ENCODE measurements around the gene FAM193B.

The FAM193B gene

DNA sequence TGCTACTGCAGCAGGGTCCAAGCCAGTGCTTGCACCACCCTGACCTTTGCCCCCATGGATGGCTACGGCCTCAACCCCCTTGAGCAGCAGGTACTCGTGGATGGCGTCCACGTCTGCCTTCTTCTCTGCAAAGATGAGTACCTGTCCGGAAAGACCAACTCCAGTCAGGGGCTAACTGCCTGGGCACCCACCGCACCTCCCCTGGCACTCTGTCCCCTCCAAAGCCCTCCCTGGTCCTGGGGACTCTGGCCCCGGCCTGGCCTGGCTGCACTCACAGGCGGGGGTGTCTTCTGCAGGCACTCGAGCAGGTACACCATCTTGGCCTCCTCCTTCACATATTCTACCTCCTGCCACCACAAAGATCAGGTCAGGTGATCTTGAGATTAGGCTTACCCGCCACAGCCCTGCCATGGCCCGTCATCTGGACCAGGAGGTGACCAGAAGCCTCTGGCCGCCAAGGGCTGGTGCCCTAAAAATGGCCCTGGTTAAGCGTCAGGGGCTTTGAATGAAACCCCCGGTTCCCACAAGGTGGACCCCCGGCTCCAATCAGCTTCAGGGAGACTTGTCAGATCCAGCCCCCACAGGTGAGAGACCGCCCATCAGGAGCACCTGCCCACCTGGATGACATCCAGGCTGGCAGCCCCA lies 41.5 kb downstream of the FAM193B start:
- no peak for DNase-seq

DNA sequence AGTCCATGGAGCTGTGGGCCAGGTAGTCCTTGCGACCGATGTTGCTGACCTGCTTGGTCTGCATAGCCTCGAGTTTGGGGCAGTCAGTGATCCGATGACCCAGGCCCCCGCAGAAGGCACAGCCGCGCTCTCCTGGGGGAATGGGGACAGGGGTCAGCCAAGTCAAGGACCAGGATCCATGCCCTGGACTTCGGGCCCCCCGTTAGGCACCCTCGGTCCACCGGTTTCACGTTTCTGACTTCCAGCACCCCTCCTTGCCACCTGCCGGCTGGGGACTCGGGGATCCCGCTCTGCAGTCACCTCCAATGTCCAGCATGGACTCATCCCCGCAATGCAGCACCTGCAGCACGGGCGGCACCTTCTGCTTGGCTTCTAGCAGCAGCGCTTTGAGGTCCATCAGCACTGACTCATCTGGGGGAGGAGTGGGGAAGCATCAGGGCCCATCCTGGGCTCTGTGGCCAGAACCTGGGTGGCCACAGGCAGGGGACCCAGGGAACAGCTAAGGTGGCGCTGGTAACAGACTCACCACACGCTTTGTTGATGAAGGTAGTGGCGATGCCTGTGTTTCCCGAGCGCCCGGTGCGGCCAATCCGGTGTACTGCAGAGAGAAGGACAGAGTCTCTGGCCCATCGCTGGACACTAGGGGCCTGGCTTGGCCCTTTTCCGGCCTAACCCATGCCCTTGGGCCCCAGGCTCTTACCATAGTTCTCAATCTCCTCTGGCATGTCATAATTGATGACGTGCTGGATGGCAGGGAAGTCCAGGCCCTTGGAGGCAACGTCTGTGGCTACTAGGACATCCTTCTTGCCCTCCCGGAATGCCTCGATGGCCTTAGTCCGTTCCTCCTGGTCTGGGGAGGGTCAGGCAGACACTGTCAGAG lies 42.3 kb downstream of the FAM193B start:
- DNase-seq, result no peak

DNA sequence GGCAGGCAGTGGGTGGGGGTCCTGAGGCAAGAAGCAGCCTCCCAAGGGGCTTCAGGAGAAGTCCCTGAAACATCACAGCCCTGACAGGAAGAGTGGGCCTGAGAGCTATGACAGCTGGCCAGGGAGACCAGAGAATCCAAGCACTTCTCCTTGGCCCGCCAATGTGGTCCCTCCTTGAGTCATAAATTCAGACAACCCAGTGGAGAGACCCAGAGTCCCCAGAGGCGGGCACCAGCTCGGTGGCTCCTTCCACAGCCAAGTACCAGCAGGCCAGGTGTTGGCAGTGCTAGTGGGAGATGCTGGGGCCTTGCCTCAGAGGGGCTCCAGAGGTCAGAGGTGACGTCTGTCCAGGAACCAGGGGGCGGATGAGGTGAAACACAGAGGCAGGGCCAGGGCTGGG lies 43.2 kb downstream of the FAM193B start:
- DNase-seq, result no peak

DNA sequence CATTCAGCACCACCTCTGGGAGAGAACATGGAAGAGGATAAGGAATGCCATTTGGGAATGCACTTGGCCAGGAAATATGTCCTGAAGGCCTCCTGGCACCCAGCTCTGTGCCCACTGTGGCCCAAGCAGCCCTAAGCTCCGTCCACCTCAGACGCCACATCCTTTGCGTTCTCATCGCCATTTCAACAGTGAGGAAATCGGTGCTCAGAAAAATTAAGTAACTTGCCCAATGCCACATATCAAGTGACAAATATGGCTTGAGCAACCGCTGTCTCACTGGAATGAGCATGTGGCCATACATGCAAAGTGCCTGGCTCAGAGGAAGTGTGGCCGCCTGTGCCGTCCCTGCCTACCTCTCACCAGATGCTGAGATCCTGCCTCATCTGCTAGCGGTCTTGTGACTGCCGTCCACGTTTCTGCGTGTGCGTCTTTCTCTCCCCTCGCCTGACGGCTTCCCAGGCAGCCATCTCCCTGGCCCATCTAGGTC lies 43.8 kb downstream of the FAM193B start:
- DNase-seq, result no peak

DNA sequence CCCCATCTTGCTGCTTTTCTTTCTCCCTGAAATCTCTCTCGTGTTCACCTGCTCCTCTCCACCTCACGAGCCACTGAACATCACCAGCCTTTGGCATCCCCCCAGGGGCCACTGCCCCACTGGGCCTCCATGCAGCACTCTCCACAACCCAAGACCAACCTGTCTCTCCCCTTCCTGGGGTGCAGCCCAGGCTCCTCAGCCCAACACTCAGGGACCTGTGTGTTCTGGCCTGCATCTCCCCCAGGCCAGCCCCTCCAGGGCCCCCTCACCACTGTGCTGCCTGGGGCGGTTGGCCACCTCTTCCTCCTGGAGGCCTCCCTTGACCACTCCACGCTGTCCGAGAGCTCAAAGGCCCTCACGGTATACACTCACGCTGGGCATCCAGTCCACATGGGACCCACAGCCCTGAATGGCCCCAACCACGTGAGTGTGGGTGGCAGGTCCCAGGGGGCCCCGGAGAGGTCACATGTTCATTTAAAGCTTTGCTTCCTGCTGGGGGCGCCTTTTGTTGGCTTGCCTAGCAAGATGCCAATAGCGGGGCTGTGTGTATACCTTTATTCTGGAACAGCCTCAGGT lies 44.3 kb downstream of the FAM193B start:
- DNase-seq, result no peak

DNA sequence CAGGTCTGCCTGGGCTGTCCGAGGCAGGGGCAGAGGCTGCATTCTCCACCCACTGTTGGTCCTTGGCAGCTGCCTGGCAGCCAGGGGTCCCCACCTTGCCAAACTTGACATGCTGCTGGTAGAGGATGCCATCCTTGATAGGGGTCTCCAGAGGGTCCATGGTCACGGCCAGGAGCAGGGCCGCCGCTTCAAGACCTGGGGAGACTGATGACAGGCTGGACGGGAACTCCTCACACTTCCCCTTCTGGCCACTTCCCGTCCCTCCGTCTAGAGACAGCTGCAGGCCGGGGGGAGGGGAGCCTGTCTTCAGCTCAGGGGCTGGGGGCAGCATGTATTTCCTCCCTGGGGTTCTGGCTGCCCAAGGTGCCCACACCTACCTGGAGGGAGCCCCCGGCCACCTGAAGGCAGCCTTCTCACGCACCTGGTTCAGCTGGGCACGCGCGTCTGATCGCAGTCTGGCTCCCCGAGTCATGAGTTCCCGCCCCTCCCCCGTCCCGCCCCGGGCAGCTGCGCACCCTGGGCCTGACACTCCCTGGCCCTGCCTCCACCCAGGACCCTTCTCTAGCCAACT lies 44.9 kb downstream of the FAM193B start, which contains the start of gene DOK3:
DOK3 (minus strand) TSS at position 446 of the 571 bp plus-strand sequence; CDS start at position 160, 286 bp downstream.
- DNase-seq, result no peak

DNA sequence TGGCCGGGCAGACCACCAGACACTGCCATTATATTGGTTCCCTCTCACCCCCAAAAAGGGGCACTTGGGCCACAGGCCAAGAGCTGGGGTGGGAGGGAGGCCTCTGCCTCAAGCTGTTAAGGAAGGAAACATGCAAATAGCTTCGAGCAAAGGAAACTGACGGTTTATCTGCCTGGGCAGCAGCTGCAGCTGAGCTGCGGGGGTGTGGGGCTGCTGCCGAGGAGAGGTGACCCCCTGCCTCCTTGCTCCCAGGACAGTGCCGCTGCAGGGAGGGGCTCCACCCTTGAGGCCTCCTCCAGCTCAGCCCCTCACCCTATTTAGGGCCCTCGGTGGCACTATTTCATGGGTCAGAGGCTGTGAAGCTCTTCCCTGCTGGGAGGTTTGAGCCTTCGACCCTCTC lies 45.5 kb downstream of the FAM193B start:
- DNase-seq, result no peak

DNA sequence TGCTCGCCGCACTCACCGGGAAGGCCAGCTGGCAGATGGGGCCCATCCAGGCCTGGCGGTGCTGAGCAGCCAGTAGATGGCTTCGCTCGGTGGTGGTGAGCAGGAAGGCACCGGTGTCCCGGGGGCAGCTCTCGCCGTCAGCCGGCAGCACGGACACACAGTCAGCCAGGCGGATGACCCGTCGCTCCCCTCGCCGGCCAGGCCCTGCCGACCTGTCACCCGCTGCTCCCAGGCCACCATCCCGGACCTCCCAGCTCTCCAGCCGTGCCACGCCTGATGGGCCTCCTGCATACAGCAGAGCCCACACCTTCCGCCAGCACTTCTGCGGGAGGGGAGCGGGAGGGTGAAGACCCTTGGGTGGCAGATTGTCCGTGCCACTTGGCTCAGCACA lies 46.1 kb downstream of the FAM193B start:
- no peak for DNase-seq

DNA sequence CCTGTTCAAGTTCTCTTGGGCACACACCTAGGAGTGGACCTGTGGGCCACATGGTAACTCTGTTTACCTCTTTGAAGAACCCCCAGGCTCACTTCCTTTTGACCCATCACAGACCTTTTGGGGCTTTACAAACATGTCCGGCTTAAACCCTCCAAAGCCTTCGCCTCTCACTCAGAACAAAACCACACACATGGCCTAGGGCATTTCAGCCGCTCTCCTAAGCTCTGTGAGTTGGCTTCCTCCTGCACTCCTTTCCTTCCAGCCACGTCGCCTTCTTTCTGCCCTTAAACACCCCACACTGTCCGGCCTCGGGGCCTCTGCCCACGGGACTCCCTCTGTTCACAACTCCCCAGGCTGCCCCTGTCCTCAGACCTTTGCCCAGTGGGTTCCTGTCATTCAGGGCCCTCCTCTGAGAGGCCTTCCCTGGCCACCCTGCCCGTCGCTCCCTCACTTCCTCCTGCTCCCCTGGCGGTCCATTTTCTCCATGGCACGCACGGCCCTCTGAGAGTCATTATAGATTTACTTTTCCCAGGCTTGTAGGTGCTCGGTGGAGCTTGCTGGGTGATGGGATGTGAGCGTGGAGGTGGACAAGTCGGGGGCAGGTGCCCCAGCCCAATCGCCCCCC lies 46.7 kb downstream of the FAM193B start:
- no peak for DNase-seq

DNA sequence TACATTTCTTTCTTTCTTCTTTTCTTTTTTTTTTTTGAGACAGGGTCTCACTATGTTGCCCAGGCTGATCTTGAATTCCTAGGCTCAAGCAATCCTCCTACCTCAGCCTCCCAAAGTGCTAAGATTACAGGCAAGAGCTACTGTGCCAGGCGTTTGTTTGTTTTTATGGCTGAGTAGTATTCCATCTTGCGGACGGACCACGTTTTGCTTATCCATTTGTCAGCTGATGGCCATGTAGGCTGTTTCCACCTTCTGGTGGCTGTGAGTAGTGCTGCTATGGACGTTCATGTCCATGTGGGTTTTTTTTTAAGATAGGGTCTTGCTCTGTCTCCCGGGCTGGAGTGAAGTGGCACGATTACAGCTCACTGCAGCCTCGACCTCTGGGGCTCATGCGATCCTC lies 47.2 kb downstream of the FAM193B start:
- DNase-seq, result no peak

DNA sequence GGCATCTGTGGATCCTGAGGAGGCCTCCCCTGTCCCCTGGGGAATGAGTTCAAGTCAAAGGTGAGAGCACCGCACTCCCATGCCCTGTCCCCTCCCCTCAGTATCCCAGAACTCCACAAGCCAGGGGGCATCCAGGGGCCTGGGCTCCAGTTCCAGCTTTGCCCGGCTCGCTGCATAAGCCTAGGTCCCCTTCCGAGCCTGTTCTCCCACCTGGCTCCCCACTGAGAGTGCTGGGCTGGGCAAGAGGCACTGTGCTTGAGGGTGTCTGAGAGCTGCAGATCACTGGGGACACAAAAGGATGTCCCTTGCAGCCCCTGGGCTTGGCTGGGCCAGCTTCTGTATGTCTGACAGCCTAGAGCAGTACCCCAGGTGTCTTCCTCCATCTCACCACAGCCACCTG lies 49.3 kb downstream of the FAM193B start:
- DNase-seq, result no peak

DNA sequence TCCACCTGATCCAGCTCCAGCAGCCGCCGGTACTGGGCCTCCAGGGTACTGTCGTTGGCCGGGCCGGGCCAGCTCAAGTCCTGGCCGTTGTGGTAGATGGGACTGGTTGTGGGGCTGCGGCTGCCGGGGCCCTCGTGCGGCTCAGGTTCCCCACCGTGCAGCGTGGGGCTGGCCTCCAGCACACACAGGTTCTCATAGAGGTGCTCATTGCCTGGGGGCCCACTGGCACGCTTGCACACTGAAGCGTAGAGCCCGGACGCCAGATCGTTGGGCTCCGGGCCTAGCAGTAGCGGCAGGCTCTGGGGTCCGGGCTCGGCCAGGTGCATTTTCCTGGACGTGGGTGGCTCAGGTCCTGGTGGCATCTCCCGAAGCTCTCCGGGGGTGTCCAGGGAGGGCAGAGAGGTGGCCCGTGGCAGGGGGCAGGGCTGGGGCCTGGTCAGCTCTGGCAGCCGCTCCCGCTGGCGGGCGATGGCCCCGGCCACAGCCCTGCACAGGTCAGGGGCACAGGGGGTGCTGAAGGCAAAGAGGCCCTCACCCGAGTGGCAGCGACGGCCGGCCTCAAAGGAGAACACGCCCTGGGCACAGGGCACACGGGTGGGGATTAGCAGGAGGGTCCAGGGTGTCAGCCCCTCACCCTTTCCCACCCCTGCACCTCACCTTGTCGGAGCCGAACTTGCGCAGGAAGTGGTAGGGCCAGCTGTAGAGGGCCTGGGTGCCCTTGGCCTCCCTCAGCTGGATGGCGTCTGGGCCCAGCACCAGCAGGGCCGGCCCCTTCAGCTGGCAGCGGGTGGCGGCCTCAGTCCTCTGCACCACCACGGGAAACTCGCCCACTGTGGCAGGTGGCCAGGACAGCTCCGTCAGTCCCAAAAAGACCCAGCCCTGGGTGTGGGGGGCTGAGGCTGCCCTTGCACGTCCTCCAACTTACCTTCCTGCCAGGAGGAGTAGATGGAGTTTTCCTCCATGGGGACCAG lies 50.0 kb downstream of the FAM193B start:
- DNase-seq, result no peak

DNA sequence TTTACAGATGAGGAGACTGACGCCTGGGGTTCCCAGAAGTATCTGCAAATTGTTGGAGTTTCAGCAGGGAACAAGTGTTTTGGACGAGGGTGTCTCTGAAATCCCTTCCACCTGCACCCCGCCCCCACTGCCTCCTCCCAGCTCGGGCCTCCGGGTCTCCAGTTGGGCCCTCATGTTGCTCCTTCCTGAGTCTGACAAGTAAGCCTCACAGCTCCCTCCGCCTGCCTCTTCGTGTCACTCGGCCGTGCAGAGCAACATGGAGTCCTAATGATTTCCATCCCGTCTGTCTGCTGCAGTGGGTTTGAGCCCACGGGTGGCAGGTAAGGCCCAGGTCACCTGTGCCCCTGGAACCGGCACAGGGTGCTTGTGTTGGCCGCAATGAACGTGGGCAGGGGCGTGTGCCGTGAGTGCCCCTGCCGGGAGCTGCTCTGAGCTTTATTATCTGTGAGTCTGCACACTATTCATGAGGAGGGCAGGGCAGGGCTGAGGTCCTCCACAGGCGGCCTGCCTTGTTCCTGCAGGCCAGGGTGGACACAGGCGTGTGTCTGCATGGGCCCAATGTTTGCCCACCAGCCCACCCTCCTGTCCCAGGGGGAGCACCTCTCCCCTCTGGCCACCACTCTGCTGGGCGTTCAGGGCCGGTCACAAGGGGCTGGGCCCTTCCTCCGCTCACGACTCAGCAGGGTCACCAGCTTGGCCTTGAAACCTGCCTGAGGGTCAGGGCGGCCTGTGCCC lies 50.8 kb downstream of the FAM193B start:
- no peak for DNase-seq

DNA sequence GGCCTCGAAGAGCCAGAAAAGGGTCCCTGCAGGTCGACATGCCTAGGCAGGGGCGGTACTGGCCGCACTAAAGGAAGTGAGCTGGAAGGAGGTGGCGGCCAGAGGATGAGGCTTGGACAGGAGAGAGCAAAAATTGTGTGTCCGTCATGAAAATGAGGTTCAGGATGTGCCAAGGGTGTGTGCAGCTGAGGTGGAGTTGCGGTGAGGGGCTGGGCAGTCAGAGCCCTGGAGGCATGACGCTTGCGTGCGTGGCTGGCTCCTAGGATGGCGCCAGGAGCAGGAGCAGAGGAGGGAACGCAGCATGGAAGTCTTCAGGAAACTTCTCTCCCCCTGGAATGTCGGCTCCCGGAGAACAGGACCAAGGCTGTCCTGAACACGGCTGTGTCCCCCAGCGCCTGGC lies 51.5 kb downstream of the FAM193B start:
- DNase-seq, result no peak

DNA sequence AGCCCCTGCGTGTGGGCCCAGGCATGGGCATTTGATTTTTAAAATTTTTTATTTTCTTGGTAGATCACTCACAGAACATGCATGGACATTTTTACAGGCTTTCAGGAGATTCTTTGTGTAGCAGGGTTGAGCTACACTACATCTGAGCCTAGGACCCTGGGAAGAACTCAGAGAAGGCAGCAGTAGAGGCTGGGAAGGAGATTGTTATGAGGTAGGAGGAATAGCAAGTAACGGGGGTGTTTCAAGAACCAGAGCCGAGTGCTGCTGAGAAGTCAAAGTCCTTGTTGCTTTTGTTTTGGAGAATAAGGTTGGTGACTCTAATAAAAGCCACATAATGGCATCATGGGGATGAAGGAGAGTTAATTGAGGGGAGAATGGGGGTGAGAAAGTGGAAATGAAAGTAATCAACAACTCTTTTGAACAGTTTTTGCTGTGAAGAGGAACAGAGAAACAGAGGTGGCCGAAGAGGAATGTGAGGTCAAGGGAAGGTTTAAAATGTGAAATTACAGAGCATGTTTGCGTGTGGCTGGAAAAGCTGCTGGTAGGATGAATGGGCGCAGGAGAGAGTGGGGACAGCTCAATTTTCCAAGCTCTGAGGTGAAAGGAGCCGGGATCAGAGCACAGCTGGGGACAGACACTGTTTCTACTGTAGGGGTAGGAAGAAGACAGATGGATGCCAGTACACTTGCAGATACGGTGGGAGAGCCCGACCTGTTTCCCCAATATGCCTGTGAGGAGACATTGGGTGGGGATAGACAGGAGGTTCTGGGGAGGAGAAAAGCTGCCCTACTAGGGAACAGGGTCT lies 52.3 kb downstream of the FAM193B start:
- no peak for DNase-seq

DNA sequence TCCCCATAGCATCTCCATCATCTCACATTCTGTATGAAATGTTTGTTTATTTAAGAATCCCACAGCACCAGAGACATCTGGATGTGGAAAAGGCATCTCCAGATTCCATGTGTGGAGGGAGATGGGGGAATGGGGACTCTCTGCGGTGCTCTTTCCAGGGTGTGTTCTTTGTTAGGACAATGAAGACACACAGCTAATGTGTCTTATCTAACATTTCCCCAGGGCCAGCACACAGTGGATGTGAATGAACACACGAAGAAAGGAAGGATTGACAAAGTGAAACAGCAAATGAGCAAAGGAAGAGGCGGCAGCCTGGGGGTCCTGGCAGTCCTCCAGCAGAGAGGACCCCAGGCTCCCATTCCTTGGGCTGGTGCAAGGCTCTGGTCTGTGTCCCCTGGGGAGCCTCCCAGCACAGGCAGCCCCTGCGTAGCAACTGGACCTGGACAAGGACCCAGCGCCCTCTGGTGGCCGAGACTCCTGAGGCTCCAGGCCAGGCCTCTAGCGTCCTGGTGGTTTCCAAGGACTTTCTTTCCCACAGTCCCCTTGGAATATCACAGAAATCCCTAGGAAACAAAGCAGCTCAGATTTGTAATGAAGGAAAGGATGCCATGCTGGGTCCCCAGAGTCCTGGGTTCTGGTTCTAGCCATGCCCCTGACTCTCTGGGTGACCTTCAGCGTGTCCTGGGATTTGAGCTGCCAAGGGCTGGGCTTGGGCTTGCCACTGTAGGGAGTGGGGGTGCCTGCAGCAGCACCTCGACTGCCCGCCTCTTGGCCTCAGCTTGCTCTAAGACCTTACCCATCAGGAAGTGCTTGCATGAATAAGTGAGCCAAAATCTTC lies 53.5 kb downstream of the FAM193B start:
- peak; percentile 77 for DNase-seq

DNA sequence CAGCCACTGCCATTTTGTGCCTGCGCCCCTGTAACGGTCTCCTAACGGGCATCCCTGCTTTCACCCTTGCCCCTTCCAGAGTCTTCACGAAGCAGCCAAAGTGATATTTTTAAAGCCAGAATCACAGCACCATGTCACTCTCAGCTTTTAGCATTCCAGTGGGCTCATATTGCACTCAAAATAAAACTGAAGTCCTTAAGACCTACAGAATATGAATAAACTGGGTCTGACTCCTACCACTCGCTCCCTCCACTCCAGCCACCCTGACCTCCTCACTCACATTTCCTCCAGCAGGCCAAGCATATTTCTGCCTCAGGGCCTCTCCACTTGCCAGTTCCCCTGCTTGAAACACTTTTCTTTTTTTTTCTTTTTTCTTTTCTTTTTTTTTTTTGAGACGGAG lies 54.5 kb downstream of the FAM193B start:
- no peak for DNase-seq

DNA sequence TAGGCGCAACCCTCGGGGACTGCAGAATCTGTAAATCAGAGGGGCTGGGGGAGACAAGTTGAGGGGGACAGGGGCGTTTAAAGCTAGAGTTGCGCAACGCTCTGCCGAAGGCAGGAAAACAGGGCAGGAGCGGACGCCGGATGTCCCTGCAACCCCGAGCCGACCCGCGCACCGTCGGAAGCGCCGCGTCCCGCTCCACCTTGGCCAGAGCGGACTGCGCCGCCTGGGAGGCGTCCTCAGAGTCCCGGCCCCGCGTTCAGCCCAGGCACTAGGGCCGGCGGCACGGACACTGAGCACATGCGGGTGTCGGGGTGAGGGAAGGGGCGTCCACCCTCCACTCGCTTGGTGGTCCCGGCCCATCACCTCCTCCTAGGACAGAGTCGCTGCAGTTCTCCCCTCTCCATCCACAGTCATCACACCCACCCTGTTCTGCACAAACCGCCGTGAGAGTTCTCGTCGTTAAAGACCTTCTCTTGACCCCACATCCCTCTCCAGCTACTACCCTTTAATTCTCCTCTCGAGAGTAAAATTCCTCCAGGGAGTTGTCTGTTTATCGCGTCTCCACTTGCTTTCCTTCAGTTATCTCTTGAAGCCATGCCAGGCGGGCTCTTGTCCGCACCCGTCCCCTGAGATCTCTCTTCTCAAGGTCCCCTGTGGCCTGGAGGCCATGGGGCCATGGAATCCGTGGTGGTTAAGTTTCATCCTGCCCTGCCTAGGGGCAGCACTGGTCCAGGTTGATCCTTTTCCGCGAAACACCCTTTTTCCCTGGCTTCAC lies 56.2 kb downstream of the FAM193B start:
- no peak for DNase-seq

Measured in T1000 (cell line).